SU-DHL-6 (cell line): ENCODE data around the gene FOXP4.

ENCODE experiments used
- H2AFZ ChIP-seq: fragments of 200-600 bp; sonication (generic); 2 replicates; pipeline ENCODE4 v1.6.1; 2014; ENCODE audit warnings: low read depth, mild to moderate bottlenecking, moderate library complexity, mixed read lengths, antibody characterized with exemption, low read length; ENCODE audit not compliant: severe bottlenecking
- H3F3A ChIP-seq: fragments of 200-600 bp; shearing (Covaris generic); 2 replicates; pipeline ENCODE4 v1.6.0; 2016; ENCODE audit warnings: antibody characterized with exemption, mild to moderate bottlenecking; ENCODE audit not compliant: insufficient read depth
- H3K27ac ChIP-seq: fragments of 200-600 bp; sonication (generic); 2 replicates; pipeline ENCODE4 v1.5.1; 2016; ENCODE audit warnings: low read depth, mild to moderate bottlenecking, low read length, moderate library complexity, mixed read lengths
- H3K27me3 ChIP-seq: fragments of 200-600 bp; sonication (generic), shearing (Covaris generic); 2 replicates; pipeline ENCODE4 v1.6.0; 2014; ENCODE audit warnings: mild to moderate bottlenecking, low read length
- H3K36me3 ChIP-seq: fragments of 200-600 bp; sonication (generic); 2 replicates; pipeline ENCODE4 v1.6.1; 2014; ENCODE audit warnings: mild to moderate bottlenecking, low read length, mixed read lengths
- H3K4me2 ChIP-seq: fragments of 300-600, 200-600 bp; shearing (Covaris generic), sonication (generic); 2 replicates; pipeline ENCODE4 v1.6.0; 2014; ENCODE audit warnings: low read length, low read depth, mild to moderate bottlenecking; ENCODE audit not compliant: poor library complexity, severe bottlenecking
- H3K4me3 ChIP-seq: fragments of 200-600 bp; sonication (generic); 2 replicates; pipeline ENCODE4 v1.5.1; 2014; ENCODE audit warnings: antibody characterized with exemption, low read length, mild to moderate bottlenecking, mixed read lengths; ENCODE audit not compliant: insufficient read depth, poor library complexity, severe bottlenecking
- H3K79me2 ChIP-seq: fragments of 200-600 bp; sonication (generic); 2 replicates; pipeline ENCODE4 v1.6.1; 2014; ENCODE audit warnings: mild to moderate bottlenecking, low read length, moderate library complexity; ENCODE audit not compliant: insufficient read depth
- H3K9ac ChIP-seq: fragments of 200-600 bp; sonication (generic); 2 replicates; pipeline ENCODE4 v1.7.0; 2014; ENCODE audit warnings: mild to moderate bottlenecking, low read length
- H3K9me2 ChIP-seq: fragments of 200-600 bp; sonication (generic); replicated peaks from 2 replicates; pipeline ENCODE4 v1.6.1; 2014; ENCODE audit warnings: low read length; ENCODE audit not compliant: insufficient read depth
- H3K9me3 ChIP-seq: fragments of 200-600 bp; sonication (generic); 2 replicates; pipeline ENCODE4 v1.6.1; 2014; ENCODE audit warnings: low read length, mixed read lengths; ENCODE audit not compliant: insufficient read depth
- H4K20me1 ChIP-seq: fragments of 200-600 bp; sonication (generic); 2 replicates; pipeline ENCODE4 v1.6.1; 2014; ENCODE audit warnings: low read depth, mild to moderate bottlenecking, antibody characterized with exemption, low read length, moderate library complexity, mixed read lengths
- EZH2phosphoT487 ChIP-seq: fragments of 200-600 bp; sonication (generic), shearing (Covaris generic); conservative IDR thresholded peaks from 2 replicates; pipeline ENCODE4 v1.6.1; 2018; ENCODE audit warnings: mild to moderate bottlenecking, antibody characterized with exemption, low read length, moderate library complexity, mixed read lengths
- TF ChIP-seq, protein P1 (sequence below): fragments of 200-600 bp; sonication (generic); IDR thresholded peaks from one replicate; pipeline ENCODE4 v1.5.1; 2017; ENCODE audit warnings: antibody characterized with exemption, mild to moderate bottlenecking, low read length, moderate library complexity; ENCODE audit not compliant: insufficient read depth, poor library complexity, severe bottlenecking

Gene FOXP4

GRCh38 chr6:41498968-41499599 is 47.1 kb upstream of the FOXP4 start:
- H3K4me3 ChIP-seq, result no peak overlapping the region
- H3K9me2 ChIP-seq, result no peaks in the 10 kb centered on the region
- H3K4me2 ChIP-seq, result no peak overlapping the region
- H3K27me3 ChIP-seq, result 0 out of 2 replicates have a peak, but pooled peaks cover 4% of the 10 kb centered on the region
- no peaks in the 10 kb centered on the region for H3K79me2 ChIP-seq
- H3K27ac ChIP-seq, result no peak overlapping the region
- no peak overlapping the region for H3K9ac ChIP-seq
- no peaks in the 10 kb centered on the region for H4K20me1 ChIP-seq
- H3K36me3 ChIP-seq, result no peaks in the 10 kb centered on the region
- no peaks in the 10 kb centered on the region for H3F3A ChIP-seq
- TF ChIP-seq EZH2phosphoT487, result no peak
- TF ChIP-seq, protein P1, sequence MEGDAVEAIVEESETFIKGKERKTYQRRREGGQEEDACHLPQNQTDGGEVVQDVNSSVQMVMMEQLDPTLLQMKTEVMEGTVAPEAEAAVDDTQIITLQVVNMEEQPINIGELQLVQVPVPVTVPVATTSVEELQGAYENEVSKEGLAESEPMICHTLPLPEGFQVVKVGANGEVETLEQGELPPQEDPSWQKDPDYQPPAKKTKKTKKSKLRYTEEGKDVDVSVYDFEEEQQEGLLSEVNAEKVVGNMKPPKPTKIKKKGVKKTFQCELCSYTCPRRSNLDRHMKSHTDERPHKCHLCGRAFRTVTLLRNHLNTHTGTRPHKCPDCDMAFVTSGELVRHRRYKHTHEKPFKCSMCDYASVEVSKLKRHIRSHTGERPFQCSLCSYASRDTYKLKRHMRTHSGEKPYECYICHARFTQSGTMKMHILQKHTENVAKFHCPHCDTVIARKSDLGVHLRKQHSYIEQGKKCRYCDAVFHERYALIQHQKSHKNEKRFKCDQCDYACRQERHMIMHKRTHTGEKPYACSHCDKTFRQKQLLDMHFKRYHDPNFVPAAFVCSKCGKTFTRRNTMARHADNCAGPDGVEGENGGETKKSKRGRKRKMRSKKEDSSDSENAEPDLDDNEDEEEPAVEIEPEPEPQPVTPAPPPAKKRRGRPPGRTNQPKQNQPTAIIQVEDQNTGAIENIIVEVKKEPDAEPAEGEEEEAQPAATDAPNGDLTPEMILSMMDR, result no peak
- no peak overlapping the region for H2AFZ ChIP-seq
- H3K9me3 ChIP-seq, result no peaks in the 10 kb centered on the region

GRCh38 chr6:41500561-41500960 is 45.6 kb upstream of the FOXP4 start:
- H3K27ac ChIP-seq, result no peak overlapping the region
- H3K36me3 ChIP-seq, result no peaks in the 10 kb centered on the region
- no peaks in the 10 kb centered on the region for H3K9me2 ChIP-seq
- TF ChIP-seq EZH2phosphoT487, result no peak
- TF ChIP-seq, protein P1, result no peak
- no peaks in the 10 kb centered on the region for H4K20me1 ChIP-seq
- no peaks in the 10 kb centered on the region for H3F3A ChIP-seq
- no peak overlapping the region for H3K4me3 ChIP-seq
- no peaks in the 10 kb centered on the region for H3K79me2 ChIP-seq
- no peak overlapping the region for H2AFZ ChIP-seq
- H3K9me3 ChIP-seq, result no peaks in the 10 kb centered on the region
- H3K9ac ChIP-seq, result no peak overlapping the region
- H3K4me2 ChIP-seq, result no peak overlapping the region
- H3K27me3 ChIP-seq, result 0 out of 2 replicates have a peak, but pooled peaks cover 4% of the 10 kb centered on the region

DNA sequence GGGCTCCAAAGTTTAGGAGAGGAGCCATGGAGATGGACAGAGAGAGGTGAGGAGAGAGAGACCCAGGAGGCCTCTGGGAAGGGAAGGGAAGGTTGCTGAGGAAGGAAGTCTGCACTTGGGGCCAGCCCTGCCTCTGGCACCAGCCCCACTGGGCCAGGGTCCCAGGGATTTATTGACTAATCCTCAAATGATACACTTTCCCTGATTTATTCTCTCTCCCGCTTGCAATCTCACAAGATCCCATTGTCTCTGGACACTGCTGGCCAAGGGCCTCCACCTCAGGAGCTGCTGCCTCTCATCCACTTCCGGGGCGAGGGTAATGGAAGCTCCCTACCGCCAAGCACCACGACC is 43.6 kb upstream of the FOXP4 start:
- Histone ChIP-seq H3K9me2 (no peaks in the 10 kb centered on the region), H3K9ac (no peak overlapping the region), H2AFZ (no peak overlapping the region), H3K79me2 (no peaks in the 10 kb centered on the region), H3K27me3 (0 out of 2 replicates have a peak, but pooled peaks cover 3% of the 10 kb centered on the region), H3F3A (no peaks in the 10 kb centered on the region), H3K4me3 (no peak overlapping the region), H4K20me1 (no peaks in the 10 kb centered on the region), H3K36me3 (no peaks in the 10 kb centered on the region), H3K27ac (no peak overlapping the region), H3K9me3 (no peaks in the 10 kb centered on the region), H3K4me2 (no peak overlapping the region)
- TF ChIP-seq, protein P1, result no peak
- TF ChIP-seq EZH2phosphoT487, result no peak
